Rectal smooth muscle tissue (tissue), 1 donor: Measurements from ENCODE around the gene CARD16.
"Not testable (repeated sequence)": the region's sequence is repeated elsewhere in the genome, so short reads cannot be mapped to it uniquely, and the experiment has no call there.

Experiments
- H3K27ac ChIP-seq: one replicate; pipeline ENCODE4 v1.7.0; 2013; ENCODE audit warnings: low read depth, low read length, inconsistent platforms
- H3K27me3 ChIP-seq: one replicate; pipeline ENCODE4 v1.7.0; 2013; ENCODE audit warnings: low read length; ENCODE audit not compliant: control insufficient read depth, insufficient read depth
- H3K36me3 ChIP-seq: one replicate; pipeline ENCODE4 v1.7.0; 2013; ENCODE audit warnings: low read length; ENCODE audit not compliant: control insufficient read depth, insufficient read depth
- H3K4me1 ChIP-seq: one replicate; pipeline ENCODE4 v1.7.0; 2013; ENCODE audit warnings: low read length; ENCODE audit not compliant: control insufficient read depth, insufficient read depth
- H3K4me3 ChIP-seq: one replicate; pipeline ENCODE4 v1.7.0; 2013; ENCODE audit warnings: low read length
- H3K9ac ChIP-seq: one replicate; pipeline ENCODE4 v1.7.0; 2013; ENCODE audit warnings: low read length

Gene CARD16

DNA sequence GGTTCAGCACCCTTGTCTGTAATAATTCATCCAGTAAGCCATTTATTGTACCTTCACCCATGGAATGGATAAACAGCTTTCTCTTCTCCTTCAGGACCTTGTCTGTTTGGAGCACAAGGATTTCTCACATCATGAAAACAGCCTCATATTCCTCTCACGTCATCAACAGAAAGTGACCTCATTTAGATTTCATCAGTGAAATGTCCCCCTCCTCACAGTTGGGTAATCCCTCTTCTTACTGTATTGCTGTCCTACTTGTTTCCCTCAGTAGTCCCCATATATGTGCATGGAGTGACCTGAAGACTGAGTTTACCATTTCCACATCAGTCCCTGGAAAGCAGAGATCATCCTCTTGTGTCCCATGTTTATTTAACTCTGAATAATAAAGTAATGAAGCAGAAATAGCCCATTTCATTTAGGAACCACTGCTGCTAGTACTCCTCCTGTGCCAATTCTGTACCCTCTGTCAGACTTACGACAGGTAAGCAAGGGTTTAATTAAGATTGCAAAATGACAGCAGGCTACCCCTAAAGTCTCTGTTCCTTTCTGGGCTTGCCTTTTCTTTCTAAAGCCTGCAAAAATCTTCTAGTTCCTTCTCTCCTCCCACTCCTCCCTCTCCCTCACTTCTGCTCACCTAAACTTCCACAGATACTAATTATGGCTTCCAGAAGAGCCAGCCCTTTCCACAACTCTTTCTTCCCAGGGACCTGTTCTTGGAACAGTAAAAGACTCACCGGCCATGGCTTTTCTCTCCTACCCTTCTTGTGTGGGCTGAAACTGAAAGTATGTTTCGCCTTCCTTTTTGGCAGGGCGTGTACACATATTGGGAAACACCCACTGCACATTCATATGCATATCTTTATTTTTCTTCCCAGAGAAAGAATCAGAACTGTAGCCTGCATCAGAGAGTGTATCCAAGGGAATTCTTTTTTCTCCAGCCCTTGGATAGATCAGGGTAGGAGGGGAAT lies at the start of gene CARD16:
TSS of gene CARD16 (minus strand) at position 779 of the 968 bp plus-strand sequence. CDS start at position 741, 38 bp downstream.
- not testable (repeated sequence) for H3K4me1 ChIP-seq, H3K27me3 ChIP-seq, H3K27ac ChIP-seq, H3K36me3 ChIP-seq
- peak within 1 kb of the TSS; percentile 1 for H3K9ac ChIP-seq
- peak within 1 kb of the TSS; percentile 49 for H3K4me3 ChIP-seq

DNA sequence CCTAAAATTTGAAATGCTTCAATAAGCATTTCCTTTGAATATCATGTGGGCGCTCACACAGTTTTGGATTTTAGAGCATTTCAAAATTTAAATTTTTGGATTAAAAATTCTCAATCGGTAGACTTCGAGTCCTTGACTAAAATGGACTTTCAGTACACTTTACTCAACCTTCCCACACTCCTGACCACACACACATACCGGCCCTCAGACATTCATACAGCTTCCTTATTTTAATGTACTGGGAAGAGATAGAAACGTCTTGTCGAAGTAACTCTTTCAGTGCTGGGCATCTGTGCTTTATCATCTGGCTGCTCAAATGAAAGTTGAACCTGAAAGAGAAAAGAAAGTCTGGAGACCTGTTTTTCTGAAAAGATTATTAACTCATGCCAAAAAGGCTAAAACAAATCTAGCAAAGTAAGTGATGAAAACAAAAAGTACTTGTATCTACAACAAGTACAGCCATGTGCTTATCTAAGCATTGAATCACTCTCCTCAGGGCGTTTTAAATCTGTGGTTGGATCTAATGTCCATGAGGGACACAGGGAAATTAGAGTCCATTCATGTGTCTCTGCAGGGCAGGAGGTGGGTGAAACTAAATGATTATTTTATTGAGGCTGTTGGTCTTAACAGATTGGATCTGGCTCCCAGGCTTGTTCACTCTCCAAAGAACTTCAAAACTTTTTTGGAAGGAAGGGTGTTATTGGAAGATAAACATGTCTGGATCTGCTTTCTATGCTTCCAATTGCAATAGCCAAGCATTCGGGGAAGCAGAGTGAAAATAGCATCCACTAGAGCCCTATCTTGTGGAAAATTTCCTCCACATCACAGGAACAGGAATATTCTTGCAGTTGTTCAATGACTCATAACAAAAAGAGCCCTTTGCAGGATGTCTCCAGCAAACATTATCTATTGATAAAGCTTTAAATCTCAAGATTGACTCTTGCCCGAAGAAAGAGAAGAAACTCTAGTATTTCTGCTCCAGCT lies 47.4 kb upstream of the CARD16 start:
- H3K27ac ChIP-seq = no peak overlapping the region

DNA sequence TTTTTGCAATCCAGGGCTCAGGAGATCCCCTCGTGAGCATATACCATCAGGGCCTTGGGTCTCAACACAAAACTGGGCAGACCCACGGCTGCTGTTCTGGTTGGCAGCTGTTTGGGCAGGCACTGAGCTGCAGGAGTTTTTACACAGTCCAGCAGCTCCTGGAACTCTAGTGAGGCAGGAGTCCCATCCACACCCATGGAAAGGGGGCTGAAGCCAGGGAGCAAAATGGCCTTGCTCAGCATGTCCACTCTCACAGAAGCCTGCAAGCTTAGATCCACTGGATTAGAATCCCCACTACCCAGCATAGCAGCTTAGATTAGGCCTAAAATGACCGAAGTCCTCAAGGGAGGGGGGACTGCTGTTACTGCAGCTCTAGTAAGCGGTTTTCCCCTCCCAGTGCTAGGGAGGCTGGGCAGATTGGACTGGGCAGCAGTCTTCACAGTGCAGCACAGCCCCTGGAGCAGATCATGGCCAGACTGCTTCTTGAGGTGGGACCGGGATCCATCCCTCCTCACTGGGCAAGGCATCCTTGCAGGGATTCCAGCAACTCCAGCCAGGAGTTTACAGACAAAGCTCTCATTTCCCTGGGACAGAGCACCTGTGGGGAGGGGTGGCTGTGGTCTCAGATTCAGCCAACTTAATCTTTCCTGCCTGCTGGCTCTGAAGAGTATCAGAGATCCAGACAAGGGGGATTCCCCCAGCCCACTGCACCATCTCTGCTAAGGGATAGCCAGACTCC lies 36.4 kb upstream of the CARD16 start:
- H3K4me1 ChIP-seq = no peaks in the 10 kb centered on the region

More for the DNA sequence above, 47.4 kb upstream of the CARD16 start:
- no peak overlapping the region for H3K4me3 ChIP-seq
- no peak overlapping the region for H3K9ac ChIP-seq
- H3K4me1 ChIP-seq = no peaks in the 10 kb centered on the region
- no peaks in the 10 kb centered on the region for H3K27me3 ChIP-seq
- H3K36me3 ChIP-seq = no peaks in the 10 kb centered on the region

DNA sequence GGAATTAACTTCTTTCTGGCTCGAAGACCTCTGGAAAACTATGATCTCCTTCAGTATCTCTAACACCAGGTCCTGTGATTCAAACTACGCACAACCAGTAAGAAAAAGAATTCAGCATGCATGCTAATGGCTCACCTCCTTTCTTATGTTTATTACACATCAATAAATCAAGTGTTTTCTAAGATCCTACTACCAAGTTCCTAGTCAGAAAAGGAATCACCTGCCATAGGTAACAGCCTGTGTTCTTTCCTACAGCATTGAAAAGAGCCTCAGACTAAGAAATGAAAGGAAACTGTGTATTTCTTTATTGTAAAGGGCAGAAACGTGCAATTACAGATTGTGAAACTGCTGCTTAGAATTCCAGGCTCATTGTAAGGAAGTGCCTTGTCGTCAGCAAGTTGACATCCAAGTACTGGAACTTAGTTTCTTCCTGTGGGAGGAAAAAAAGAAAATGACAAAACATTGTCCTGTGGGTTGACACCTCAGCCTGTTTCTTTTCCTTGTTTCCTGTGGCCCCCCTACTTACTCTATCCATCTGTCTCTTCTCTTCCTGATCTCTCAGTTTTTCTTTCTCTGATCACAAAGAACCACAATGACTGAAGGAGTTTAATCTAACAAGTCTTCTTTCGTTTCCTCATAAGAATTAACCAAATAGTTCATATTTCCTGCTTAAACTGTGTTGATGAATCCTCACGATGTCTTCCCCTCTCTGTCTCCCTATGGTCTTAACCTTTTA lies 35.2 kb upstream of the CARD16 start:
- not testable (repeated sequence) for H3K4me1 ChIP-seq, H3K27ac ChIP-seq, H3K27me3 ChIP-seq, H3K36me3 ChIP-seq, H3K9ac ChIP-seq, H3K4me3 ChIP-seq

More for the DNA sequence above, 36.4 kb upstream of the CARD16 start:
- Histone ChIP-seq H3K9ac (no peak overlapping the region), H3K4me3 (no peak overlapping the region), H3K36me3 (no peaks in the 10 kb centered on the region), H3K27me3 (no peaks in the 10 kb centered on the region), H3K27ac (no peak overlapping the region)

DNA sequence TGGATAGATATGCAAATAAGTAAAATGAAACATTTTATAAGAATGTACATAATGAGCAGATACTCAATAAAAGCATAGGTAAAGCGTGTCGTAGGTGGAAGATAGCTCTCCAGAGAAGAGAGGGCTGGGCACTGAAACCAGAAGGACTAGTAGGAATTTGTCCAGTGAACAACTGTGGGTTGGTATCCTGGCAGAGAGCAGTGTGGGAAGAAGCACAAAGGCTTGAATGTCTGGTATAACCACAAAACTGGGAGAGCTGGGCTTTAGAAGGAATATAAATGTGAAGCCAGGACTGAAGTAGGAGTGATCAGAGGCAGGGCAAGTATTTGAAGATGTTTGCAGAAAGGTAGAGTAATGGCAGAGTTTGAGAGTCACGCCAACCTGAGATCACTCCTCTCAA lies 33.1 kb upstream of the CARD16 start:
- Histone ChIP-seq H3K9ac (no peak overlapping the region), H3K36me3 (no peaks in the 10 kb centered on the region), H3K27ac (no peak overlapping the region), H3K4me1 (no peaks in the 10 kb centered on the region), H3K27me3 (no peaks in the 10 kb centered on the region), H3K4me3 (no peak overlapping the region)

DNA sequence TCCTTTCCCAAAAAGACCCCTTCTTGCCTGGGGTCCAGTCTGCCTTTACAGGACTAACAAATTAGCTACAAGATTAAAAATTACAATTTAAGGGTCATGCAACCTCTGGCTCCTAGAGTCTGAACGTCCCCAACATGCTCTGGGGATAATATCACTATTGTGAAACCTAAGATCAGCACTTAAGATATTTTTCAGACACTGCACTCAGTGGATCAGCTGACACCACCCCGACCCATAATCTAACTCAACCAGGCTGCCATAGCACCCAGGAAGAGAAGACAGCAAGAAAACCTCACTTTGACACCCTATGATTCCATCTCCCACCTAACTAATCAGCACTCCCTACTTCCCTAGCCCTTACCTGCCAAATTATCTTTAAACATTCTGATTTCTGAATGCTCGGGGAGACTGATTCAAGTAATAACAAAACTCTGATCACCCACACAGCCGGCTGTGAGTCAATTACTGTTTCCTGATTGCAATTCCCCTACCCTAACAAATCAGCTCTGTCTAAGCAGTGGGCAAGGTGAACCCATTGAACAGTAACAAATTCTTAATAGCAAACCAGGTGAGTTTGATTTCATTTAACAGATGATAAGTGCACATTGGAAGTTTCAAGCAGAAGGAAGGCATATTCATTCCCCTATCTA lies 32.1 kb upstream of the CARD16 start:
- not testable (repeated sequence) for H3K9ac ChIP-seq, H3K27ac ChIP-seq, H3K36me3 ChIP-seq, H3K4me3 ChIP-seq, H3K27me3 ChIP-seq, H3K4me1 ChIP-seq

DNA sequence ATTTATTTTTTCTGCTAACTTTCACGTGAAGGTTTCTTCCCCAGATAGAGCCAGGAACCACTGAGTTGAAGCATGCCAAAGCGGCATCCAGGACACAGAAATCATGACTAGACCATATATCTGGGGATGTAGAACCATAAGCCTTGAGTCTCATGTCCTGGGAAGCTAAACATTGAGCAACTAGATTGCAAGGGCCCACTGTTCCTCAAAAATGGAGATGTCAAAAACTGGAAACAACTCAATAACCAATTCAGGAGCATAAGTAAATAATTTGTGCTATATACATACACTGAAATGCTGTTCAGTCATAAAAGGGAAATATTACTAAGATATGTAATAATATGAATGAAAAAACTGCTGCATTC lies 29.0 kb upstream of the CARD16 start:
- Histone ChIP-seq H3K36me3 (no peaks in the 10 kb centered on the region), H3K4me3 (no peak overlapping the region), H3K9ac (no peak overlapping the region), H3K27me3 (no peaks in the 10 kb centered on the region), H3K27ac (no peak overlapping the region), H3K4me1 (no peaks in the 10 kb centered on the region)

DNA sequence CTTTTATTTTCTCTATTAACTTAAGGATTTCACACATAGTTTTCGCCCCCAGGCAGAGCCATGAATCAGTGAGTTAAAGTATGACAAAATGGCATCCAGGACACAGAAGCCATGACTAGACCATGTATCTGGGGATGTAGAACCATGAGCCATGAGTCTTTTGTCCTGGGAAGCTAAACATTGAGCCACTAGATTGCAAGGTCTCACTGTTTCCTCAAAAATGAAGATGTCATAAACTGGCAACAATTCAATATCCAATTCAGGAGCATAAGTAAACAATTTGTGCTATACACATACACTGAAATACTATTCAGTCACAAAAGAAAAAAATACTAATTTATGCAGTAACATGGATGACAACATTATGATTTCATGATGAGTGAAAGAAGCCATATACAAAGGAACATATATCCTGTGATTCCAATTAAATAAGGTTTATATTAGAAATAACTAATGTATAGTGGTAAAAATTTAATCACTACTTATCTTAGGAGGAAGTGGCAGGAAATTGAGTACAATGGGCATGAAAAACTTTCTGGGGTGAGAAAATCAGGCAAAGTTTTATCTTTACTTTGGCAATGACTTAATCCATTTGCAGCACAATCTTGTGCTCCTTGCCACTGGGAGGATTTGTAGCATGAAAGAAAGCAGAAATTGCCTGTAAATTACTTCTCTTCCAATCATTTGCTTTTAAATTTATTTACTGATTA lies 28.5 kb upstream of the CARD16 start:
- no peak overlapping the region for H3K9ac ChIP-seq
- H3K27ac ChIP-seq = no peak overlapping the region
- H3K27me3 ChIP-seq = no peaks in the 10 kb centered on the region
- H3K36me3 ChIP-seq = no peaks in the 10 kb centered on the region
- no peak overlapping the region for H3K4me3 ChIP-seq
- no peaks in the 10 kb centered on the region for H3K4me1 ChIP-seq

DNA sequence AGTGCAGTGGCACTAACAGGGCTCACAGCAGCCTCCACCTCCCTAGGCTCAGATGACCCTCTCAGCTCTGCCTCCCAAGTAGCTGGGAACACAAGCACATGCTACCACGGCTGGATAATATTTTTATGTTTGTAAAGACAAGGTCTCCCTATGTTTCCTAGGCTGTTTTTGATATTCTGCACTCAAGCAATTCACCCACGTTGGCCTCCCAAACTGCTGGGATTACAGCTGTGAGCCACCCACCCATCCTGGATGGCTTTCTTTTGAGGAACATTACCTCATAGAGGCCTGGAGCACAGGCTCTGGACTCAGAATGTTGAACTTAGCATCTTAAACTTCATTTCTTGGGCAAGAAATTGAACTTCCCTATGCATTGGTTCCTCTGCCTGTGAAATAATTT lies 26.9 kb upstream of the CARD16 start:
- H3K27ac ChIP-seq, H3K9ac ChIP-seq, H3K27me3 ChIP-seq, H3K4me1 ChIP-seq, H3K4me3 ChIP-seq, H3K36me3 ChIP-seq: not testable (repeated sequence)

DNA sequence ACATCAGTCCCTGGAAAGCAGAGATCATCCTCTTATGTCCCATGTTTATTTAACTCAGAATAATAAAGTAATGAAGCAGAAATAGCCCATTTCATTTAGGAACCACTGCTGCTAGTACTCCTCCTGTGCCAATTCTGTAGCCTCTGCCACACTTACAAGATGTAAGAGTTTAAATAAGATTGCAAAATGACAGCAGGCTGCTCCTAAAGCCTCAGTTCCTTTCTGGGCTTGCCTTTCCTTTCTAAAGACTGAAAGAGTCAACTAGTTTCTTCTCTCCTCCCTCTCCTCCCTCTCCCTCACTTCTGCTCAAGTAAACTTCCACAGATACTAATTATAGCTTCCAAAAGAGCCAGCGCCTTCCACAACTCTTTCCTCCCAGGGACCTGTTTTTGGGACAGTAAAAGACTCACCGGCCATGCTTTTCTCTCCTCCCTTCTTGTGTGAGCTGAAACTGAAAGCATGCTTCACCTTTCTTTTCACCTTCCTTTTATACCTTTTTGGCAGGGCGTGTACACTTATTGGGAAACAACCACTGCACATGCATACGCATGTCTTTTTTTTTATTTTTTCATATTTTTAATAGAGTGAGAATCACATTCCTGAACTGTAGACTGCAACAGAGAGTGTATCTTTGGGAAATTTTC lies 26.1 kb upstream of the CARD16 start:
- no peak overlapping the region for H3K4me3 ChIP-seq
- no peak overlapping the region for H3K9ac ChIP-seq
- no peaks in the 10 kb centered on the region for H3K36me3 ChIP-seq
- H3K4me1 ChIP-seq = no peaks in the 10 kb centered on the region
- no peak overlapping the region for H3K27ac ChIP-seq
- H3K27me3 ChIP-seq = no peaks in the 10 kb centered on the region
